HG03354 (cell line): ENCODE results near the gene CRYAA.
"Not testable (repeated sequence)": the region's sequence is repeated elsewhere in the genome, so short reads cannot be mapped to it uniquely, and the experiment has no call there.

Source experiments
- ATAC-seq: cut with Tn5 transposase; IDR thresholded peaks from one replicate; pipeline ENCODE4 v1.9.1; 2021; ENCODE audit warnings: mild to moderate bottlenecking; ENCODE audit not compliant: unreplicated experiment, poor library complexity, severe bottlenecking

Gene CRYAA

GRCh38 chr21:43168708-43169107, at the start of gene CRYAA:
CRYAA (plus strand) TSS chr21:43169008; CDS start chr21:43169100, 92 bp downstream.
- ATAC-seq = not testable (repeated sequence)

- not testable (repeated sequence) for ATAC-seq
These were observed 38.7 kb upstream of the CRYAA start for GRCh38 chr21:43130094-43130493.

- not testable (repeated sequence) for ATAC-seq
These were observed 34.3 kb upstream of the CRYAA start for GRCh38 chr21:43134520-43134919.

- not testable (repeated sequence) for ATAC-seq
These were observed 29.9 kb upstream of the CRYAA start for GRCh38 chr21:43138944-43139343.

GRCh38 chr21:43141407-43141806, 27.4 kb upstream of the CRYAA start:
- ATAC-seq = not testable (repeated sequence)

- not testable (repeated sequence) for ATAC-seq
These were observed 22.2 kb upstream of the CRYAA start for GRCh38 chr21:43146637-43147036.

- not testable (repeated sequence) for ATAC-seq
These were observed 20.8 kb upstream of the CRYAA start for GRCh38 chr21:43147999-43148398.

GRCh38 chr21:43149344-43149743, 19.5 kb upstream of the CRYAA start:
- not testable (repeated sequence) for ATAC-seq

- not testable (repeated sequence) for ATAC-seq
These were observed 15.2 kb upstream of the CRYAA start for GRCh38 chr21:43153601-43154000.

GRCh38 chr21:43159279-43160175, 9.3 kb upstream of the CRYAA start:
- ATAC-seq = not testable (repeated sequence)

GRCh38 chr21:43161826-43162707, 6.7 kb upstream of the CRYAA start:
- ATAC-seq = not testable (repeated sequence)

GRCh38 chr21:43162708-43163205, 6.1 kb upstream of the CRYAA start:
- not testable (repeated sequence) for ATAC-seq

- peak; percentile 52 for ATAC-seq
These were observed 4.0 kb upstream of the CRYAA start for GRCh38 chr21:43164823-43165222.

- not testable (repeated sequence) for ATAC-seq
These were observed 3.1 kb upstream of the CRYAA start for GRCh38 chr21:43165734-43166133.

GRCh38 chr21:43169230-43169886, 550 bp downstream of the CRYAA start:
- ATAC-seq = not testable (repeated sequence)

- not testable (repeated sequence) for ATAC-seq
These were observed 1.1 kb downstream of the CRYAA start for GRCh38 chr21:43169891-43170290.

GRCh38 chr21:43172812-43173211, 4.0 kb downstream of the CRYAA start:
- not testable (repeated sequence) for ATAC-seq

- not testable (repeated sequence) for ATAC-seq
These were observed 4.6 kb downstream of the CRYAA start for GRCh38 chr21:43173438-43173837.

- not testable (repeated sequence) for ATAC-seq
These were observed 5.1 kb downstream of the CRYAA start for GRCh38 chr21:43173930-43174329.
